Activated CD4-positive, alpha-beta T cell treated with anti-CD3 and anti-CD28 coated beads, Interleukin-2, amount 50 U/mL, for 4 hours (primary cell): Measurements from ENCODE around the gene AGBL1.
"Not testable (repeated sequence)": the region's sequence is repeated elsewhere in the genome, so short reads cannot be mapped to it uniquely, and the experiment has no call there.

Source experiments
- DNase-seq, 2 experiments: peaks; one replicate each; pipeline ENCODE4 v3.0.0-alpha.2; 2020

AGBL1 gene

GRCh38 chr15:86842199-86842598 lies 762.5 kb downstream of the AGBL1 start:
- no peak for DNase-seq

- DNase-seq: no peak
Measured at GRCh38 chr15:86846036-86846435, 766.4 kb downstream of the AGBL1 start.

- no peak for DNase-seq
Measured at GRCh38 chr15:86849136-86849535, 769.5 kb downstream of the AGBL1 start.

GRCh38 chr15:86849558-86850285 lies 770.1 kb downstream of the AGBL1 start:
- DNase-seq: no peak

GRCh38 chr15:86850939-86851338 lies 771.3 kb downstream of the AGBL1 start:
- DNase-seq: no peak

GRCh38 chr15:86852741-86853140 lies 773.1 kb downstream of the AGBL1 start:
- no peak for DNase-seq

GRCh38 chr15:86854176-86854575 lies 774.5 kb downstream of the AGBL1 start:
- DNase-seq: no peak

- DNase-seq: no peak
Measured at GRCh38 chr15:86855307-86856291, 775.9 kb downstream of the AGBL1 start.

- DNase-seq: no peak
Measured at GRCh38 chr15:86857701-86858100, 778.0 kb downstream of the AGBL1 start.

GRCh38 chr15:86863226-86863915 lies 783.7 kb downstream of the AGBL1 start:
- DNase-seq: no peak

GRCh38 chr15:86865920-86866319 lies 786.2 kb downstream of the AGBL1 start:
- no peak for DNase-seq

- DNase-seq: no peak
Measured at GRCh38 chr15:86870846-86871245, 791.2 kb downstream of the AGBL1 start.

- no peak for DNase-seq
Measured at GRCh38 chr15:86871964-86872363, 792.3 kb downstream of the AGBL1 start.

GRCh38 chr15:86872782-86873181 lies 793.1 kb downstream of the AGBL1 start:
- no peak for DNase-seq

GRCh38 chr15:86875067-86875466 lies 795.4 kb downstream of the AGBL1 start:
- DNase-seq: no peak

- no peak for DNase-seq
Measured at GRCh38 chr15:86876387-86876944, 796.8 kb downstream of the AGBL1 start.

GRCh38 chr15:86877171-86877631 lies 797.5 kb downstream of the AGBL1 start:
- no peak for DNase-seq

GRCh38 chr15:86878844-86879243 lies 799.2 kb downstream of the AGBL1 start:
- DNase-seq: not testable (repeated sequence)

GRCh38 chr15:86879250-86880229 lies 799.9 kb downstream of the AGBL1 start:
- DNase-seq: no peak

- DNase-seq: no peak
Measured at GRCh38 chr15:86885616-86886015, 805.9 kb downstream of the AGBL1 start.

- no peak for DNase-seq
Measured at GRCh38 chr15:86892774-86893449, 813.2 kb downstream of the AGBL1 start.
